HL-60 (cell line): ENCODE data around the gene CSF1R.

Source experiments
- DNase-seq, 2 experiments: peaks; one replicate each; pipeline ENCODE4 v3.0.0-alpha.2; 2010 to 2020; ENCODE audit warnings: low read depth in 1 of 2, low spot score in 1 of 2
- H3K27ac ChIP-seq: fragments of 250-450 bp; sonication (Bioruptor Pico); replicated peaks from 2 replicates; pipeline ENCODE4 v1.5.1; 2020; ENCODE audit warnings: mild to moderate bottlenecking, moderate library complexity
- H3K27me3 ChIP-seq: fragments of 250-450 bp; sonication (Bioruptor Pico); 2 replicates; pipeline ENCODE4 v1.5.1; 2021; ENCODE audit warnings: mild to moderate bottlenecking, moderate library complexity; ENCODE audit not compliant: insufficient read depth, poor library complexity, severe bottlenecking
- H3K4me3 ChIP-seq: replicated peaks from 2 replicates; pipeline ENCODE4 v1.5.1; 2011; ENCODE audit warnings: mild to moderate bottlenecking, control low read depth, low read length; ENCODE audit not compliant: insufficient read depth
- CTCF ChIP-seq: IDR thresholded peaks from one replicate; pipeline ENCODE4 v1.5.1; 2011; ENCODE audit warnings: low read length, control low read depth, inconsistent platforms; ENCODE audit not compliant: insufficient read depth
- GABPA ChIP-seq: IDR thresholded peaks from 2 replicates; pipeline ENCODE4 v1.6.1; 2012; ENCODE audit warnings: low read depth
- POLR2AphosphoS5 ChIP-seq: IDR thresholded peaks from 2 replicates; pipeline ENCODE4 v1.6.1; 2012; ENCODE audit warnings: low read depth
- SPI1 ChIP-seq: IDR thresholded peaks from 2 replicates; pipeline ENCODE4 v1.6.1; 2012; ENCODE audit warnings: low read depth, mild to moderate bottlenecking, borderline replicate concordance
- TF ChIP-seq, protein P1 (sequence below): IDR thresholded peaks from 2 replicates; pipeline ENCODE4 v1.6.1; 2012; ENCODE audit warnings: low read depth; ENCODE audit not compliant: insufficient replicate concordance

CSF1R gene

DNA sequence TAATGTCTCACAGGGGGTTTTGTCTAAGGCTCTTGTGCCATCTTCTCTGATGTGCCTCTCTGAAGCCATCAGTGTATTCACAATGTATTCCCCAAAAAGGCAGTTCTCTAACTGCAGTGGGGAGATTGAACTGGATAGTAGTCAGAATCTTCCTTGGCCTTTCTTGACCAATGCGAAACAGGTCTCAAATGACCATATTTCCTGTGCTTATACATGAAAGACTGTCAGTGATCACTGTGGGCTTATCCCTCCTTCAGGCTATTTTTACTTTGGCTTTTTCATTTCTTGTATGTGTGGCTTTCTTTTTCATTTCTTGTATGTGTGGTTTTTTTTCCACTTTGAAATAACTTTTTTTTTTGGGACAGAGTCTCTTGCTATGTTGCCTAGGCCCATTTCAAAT is 66.1 kb downstream of the CSF1R start:
- H3K27me3 ChIP-seq: no peaks in the 10 kb centered on the region
- no peak overlapping the region for H3K4me3 ChIP-seq
- TF ChIP-seq SPI1: no peak
- no peak for DNase-seq
- no peak overlapping the region for H3K27ac ChIP-seq

DNA sequence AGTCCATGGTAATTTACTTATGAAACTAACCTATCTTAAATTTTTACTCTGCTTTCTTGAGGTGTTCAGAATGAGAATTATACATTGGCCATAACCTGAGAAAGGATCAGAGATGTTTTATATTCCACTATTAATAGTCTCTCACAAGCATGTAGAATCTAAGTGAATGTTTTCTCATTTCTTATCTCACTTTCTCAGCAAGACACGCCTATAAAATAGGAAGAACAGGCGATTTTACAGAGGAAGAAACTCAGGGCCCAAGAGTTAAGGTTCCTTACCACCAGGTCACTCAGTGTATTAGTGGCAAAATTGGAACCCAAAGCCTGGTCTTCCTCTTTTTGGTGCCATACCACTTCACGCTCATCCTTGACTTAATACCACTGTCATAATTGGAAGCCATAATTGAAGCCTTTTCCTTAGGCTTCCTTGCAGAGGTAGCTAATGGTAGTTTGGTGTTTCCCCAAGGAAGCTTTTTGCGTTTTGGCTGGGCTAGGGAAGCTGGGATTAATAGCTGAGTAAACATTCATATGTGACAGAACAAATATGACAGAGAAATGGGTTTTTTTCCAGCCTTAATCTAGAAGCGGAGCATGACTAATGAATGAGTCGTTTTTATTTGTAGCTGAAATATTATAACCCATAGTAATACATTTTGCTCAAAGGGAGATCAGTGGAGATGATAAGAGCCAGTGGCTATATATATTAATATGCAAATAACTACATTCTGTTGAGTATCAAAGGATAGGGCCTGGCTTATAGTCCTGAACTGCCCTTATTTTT is 68.9 kb downstream of the CSF1R start:
- no peak overlapping the region for H3K27ac ChIP-seq
- no peak overlapping the region for H3K4me3 ChIP-seq
- no peak for TF ChIP-seq SPI1
- no peak for TF ChIP-seq GABPA
- TF ChIP-seq POLR2AphosphoS5: no peak
- TF ChIP-seq CTCF: no peak
- TF ChIP-seq, protein P1, sequence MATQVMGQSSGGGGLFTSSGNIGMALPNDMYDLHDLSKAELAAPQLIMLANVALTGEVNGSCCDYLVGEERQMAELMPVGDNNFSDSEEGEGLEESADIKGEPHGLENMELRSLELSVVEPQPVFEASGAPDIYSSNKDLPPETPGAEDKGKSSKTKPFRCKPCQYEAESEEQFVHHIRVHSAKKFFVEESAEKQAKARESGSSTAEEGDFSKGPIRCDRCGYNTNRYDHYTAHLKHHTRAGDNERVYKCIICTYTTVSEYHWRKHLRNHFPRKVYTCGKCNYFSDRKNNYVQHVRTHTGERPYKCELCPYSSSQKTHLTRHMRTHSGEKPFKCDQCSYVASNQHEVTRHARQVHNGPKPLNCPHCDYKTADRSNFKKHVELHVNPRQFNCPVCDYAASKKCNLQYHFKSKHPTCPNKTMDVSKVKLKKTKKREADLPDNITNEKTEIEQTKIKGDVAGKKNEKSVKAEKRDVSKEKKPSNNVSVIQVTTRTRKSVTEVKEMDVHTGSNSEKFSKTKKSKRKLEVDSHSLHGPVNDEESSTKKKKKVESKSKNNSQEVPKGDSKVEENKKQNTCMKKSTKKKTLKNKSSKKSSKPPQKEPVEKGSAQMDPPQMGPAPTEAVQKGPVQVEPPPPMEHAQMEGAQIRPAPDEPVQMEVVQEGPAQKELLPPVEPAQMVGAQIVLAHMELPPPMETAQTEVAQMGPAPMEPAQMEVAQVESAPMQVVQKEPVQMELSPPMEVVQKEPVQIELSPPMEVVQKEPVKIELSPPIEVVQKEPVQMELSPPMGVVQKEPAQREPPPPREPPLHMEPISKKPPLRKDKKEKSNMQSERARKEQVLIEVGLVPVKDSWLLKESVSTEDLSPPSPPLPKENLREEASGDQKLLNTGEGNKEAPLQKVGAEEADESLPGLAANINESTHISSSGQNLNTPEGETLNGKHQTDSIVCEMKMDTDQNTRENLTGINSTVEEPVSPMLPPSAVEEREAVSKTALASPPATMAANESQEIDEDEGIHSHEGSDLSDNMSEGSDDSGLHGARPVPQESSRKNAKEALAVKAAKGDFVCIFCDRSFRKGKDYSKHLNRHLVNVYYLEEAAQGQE: no peak
- no peaks in the 10 kb centered on the region for H3K27me3 ChIP-seq
- DNase-seq: no peak

- no peak for DNase-seq
- no peak for TF ChIP-seq GABPA
- TF ChIP-seq POLR2AphosphoS5: no peak
- no peak for TF ChIP-seq CTCF
- TF ChIP-seq, protein P1: no peak
- TF ChIP-seq SPI1: no peak
- no peak overlapping the region for H3K27ac ChIP-seq
- H3K27me3 ChIP-seq: no peaks in the 10 kb centered on the region
- H3K4me3 ChIP-seq: no peak overlapping the region
These were observed 69.8 kb downstream of the CSF1R start for GRCh38 chr5:150016537-150016936.

DNA sequence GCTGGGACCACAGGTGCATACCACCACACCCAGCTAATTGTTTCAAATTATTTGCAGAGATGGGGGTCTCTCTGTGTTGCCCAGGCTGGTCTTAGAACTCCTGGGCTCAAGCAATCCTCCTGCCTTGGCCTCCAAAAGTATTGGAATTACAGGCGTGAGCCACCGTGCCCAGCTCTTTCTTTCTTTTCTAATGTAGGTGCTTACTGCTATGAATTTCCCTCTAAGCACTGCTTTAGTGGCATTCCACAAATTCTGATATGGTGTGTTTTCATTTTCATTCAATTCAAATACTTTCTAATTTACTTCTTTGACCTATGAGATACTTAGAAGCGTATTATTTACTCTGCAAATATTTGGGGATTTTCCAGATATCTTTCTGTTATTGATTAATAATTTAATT is 70.9 kb downstream of the CSF1R start:
- TF ChIP-seq GABPA (no peak), POLR2AphosphoS5 (no peak), SPI1 (no peak), CTCF (no peak)
- TF ChIP-seq, protein P1: no peak
- H3K27me3 ChIP-seq: no peaks in the 10 kb centered on the region
- DNase-seq: no peak
- no peak overlapping the region for H3K27ac ChIP-seq
- H3K4me3 ChIP-seq: no peak overlapping the region
